ENCODE results near the gene GPI.

Gene GPI

DNA sequence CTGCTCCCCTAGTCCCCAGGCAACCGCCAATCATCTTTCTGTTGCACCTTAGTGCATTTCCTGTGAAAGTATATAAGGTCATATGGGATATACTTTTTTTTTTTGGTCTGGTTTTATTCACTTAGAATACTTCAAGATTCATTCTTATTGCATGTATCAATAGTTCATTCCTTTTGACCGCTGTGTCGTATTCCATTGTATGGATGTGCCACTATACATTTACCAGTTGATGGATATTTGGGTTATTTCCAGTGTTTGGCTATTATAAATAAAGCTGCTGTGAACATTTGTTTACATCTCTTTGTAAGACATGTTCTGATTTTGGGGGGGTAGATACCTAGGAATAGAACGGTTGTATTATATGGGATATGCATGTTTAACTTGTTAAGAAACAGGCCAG, 53.3 kb downstream of the GPI start:
- H3K36me3 ChIP-seq (ENCODE audit: control insufficient read depth, low read length): peaks cover 71% of the 10 kb centered on the region

DNA sequence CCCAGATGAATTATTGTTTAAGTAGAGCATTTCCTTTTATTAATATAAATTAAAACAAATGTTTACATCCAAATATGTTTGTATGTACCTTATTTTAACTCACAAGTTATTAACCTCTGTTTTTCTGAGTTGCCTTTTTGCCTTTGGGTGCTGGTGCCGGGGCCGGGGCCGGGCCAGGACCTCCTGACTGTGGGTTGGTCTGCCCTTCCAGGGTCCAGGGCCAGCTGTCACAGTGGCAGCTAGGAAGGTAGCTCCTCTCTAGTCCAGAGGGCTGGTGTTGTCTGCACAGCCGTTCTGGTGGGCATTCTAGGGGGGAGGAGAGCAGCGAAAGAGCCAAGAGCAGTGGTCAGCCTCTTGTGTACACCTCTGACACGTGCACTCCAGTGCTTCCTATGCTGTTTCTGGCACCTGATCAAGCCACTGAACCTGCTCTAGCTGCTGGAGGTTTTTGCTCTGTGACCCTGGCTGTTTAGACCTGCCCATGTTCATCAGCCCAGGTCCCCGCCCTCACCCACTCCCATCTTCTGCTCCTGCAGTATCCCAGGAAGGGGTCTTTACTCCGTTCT, 61.2 kb downstream of the GPI start:
- no peak for TF ChIP-seq EZH2phosphoT487 (IDR thresholded peaks at IDR 0.05; ENCODE audit: borderline replicate concordance, low read length)
- TF ChIP-seq, protein P1, sequence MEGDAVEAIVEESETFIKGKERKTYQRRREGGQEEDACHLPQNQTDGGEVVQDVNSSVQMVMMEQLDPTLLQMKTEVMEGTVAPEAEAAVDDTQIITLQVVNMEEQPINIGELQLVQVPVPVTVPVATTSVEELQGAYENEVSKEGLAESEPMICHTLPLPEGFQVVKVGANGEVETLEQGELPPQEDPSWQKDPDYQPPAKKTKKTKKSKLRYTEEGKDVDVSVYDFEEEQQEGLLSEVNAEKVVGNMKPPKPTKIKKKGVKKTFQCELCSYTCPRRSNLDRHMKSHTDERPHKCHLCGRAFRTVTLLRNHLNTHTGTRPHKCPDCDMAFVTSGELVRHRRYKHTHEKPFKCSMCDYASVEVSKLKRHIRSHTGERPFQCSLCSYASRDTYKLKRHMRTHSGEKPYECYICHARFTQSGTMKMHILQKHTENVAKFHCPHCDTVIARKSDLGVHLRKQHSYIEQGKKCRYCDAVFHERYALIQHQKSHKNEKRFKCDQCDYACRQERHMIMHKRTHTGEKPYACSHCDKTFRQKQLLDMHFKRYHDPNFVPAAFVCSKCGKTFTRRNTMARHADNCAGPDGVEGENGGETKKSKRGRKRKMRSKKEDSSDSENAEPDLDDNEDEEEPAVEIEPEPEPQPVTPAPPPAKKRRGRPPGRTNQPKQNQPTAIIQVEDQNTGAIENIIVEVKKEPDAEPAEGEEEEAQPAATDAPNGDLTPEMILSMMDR (IDR thresholded peaks at IDR 0.05; ENCODE audit: low read depth, low read length, poor library complexity, severe bottlenecking): no peak
- Histone ChIP-seq H3K27me3 (ENCODE audit: control insufficient read depth, low read length) (no peaks in the 10 kb centered on the region), H4K20me1 (ENCODE audit: control insufficient read depth, insufficient read depth, low read depth, low read length) (peaks cover 15% of the 10 kb centered on the region)

More for the DNA sequence above, 53.3 kb downstream of the GPI start:
- Histone ChIP-seq H3K27me3 (ENCODE audit: control insufficient read depth, low read length) (no peaks in the 10 kb centered on the region), H3K4me1 (ENCODE audit: control insufficient read depth, low read length) (no peaks in the 10 kb centered on the region), H3K79me2 (ENCODE audit: control insufficient read depth, low read length) (peaks cover 20% of the 10 kb centered on the region), H3K9me3 (ENCODE audit: control insufficient read depth, insufficient read depth, low read length) (no peaks in the 10 kb centered on the region), H3K9me2 (replicated peaks; ENCODE audit: control insufficient read depth, low read length) (no peaks in the 10 kb centered on the region), H3K4me3 (ENCODE audit: low read length) (no peak overlapping the region), H3K4me2 (ENCODE audit: low read length) (no peak overlapping the region), H3F3A (ENCODE audit: control insufficient read depth, insufficient read depth) (no peaks in the 10 kb centered on the region), H4K20me1 (ENCODE audit: control insufficient read depth, insufficient read depth, low read depth, low read length) (no peaks in the 10 kb centered on the region), H3K27ac (ENCODE audit: low read depth, low read length) (no peak overlapping the region)
- TF ChIP-seq, protein P1 (IDR thresholded peaks at IDR 0.05; ENCODE audit: low read depth, low read length, poor library complexity, severe bottlenecking): no peak
- TF ChIP-seq EZH2phosphoT487 (IDR thresholded peaks at IDR 0.05; ENCODE audit: borderline replicate concordance, low read length): no peak

DNA sequence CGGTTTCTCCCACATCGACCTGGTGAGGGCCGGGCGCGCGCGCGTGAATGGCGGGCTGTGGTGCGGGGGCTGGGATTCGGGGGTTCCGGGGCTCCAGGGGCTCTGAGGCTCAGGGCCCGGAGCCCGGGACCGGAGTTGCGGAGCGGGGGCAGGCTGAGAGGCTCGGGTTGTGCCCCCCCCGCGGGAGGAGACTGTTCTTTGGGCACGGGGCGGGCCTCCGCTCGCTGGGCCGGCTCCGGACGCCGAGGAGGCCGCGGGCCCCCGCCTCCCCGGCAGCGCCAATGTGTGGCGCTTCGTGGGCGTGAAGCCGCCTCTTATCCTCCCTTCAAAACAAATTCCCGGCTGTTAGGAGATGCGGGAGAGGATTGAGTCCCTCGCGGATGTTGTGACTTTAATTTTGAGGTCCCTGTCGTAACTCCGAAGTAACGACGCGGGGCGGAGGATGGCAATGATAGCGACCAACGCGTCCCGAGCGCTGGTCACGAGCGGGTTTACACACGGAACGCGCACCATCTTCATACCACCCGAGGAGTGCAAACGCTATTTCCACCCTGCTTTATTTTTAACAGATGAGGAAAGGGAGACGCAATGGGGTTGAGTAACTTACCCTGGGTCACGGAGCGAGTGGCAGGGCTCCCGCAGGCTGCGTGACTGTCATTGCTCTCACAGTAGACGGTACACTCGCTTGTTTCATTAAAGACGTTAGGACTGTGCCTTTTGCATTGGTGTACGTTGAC, 63.7 kb downstream of the GPI start:
- Histone ChIP-seq H3K4me2 (ENCODE audit: low read length) (peak overlapping the region; percentile 83), H3K9me3 (ENCODE audit: control insufficient read depth, insufficient read depth, low read length) (no peaks in the 10 kb centered on the region), H3K27ac (ENCODE audit: low read depth, low read length) (peak overlapping the region; percentile 66), H3K4me3 (ENCODE audit: low read length) (peak overlapping the region; percentile 92), H3K27me3 (ENCODE audit: control insufficient read depth, low read length) (no peaks in the 10 kb centered on the region), H3K36me3 (ENCODE audit: control insufficient read depth, low read length) (peaks cover 67% of the 10 kb centered on the region), H4K20me1 (ENCODE audit: control insufficient read depth, insufficient read depth, low read depth, low read length) (peaks cover 37% of the 10 kb centered on the region), H3K79me2 (ENCODE audit: control insufficient read depth, low read length) (peaks cover 61% of the 10 kb centered on the region), H3K9me2 (replicated peaks; ENCODE audit: control insufficient read depth, low read length) (no peaks in the 10 kb centered on the region), H3K4me1 (ENCODE audit: control insufficient read depth, low read length) (peaks cover 30% of the 10 kb centered on the region), H3F3A (ENCODE audit: control insufficient read depth, insufficient read depth) (peaks cover 22% of the 10 kb centered on the region)
- TF ChIP-seq, protein P1 (IDR thresholded peaks at IDR 0.05; ENCODE audit: low read depth, low read length, poor library complexity, severe bottlenecking): no peak
- TF ChIP-seq EZH2phosphoT487 (IDR thresholded peaks at IDR 0.05; ENCODE audit: borderline replicate concordance, low read length): no peak

More for the DNA sequence above, 61.2 kb downstream of the GPI start:
- no peaks in the 10 kb centered on the region for H3K9me2 ChIP-seq (replicated peaks; ENCODE audit: control insufficient read depth, low read length)
- no peaks in the 10 kb centered on the region for H3K9me3 ChIP-seq (ENCODE audit: control insufficient read depth, insufficient read depth, low read length)
- no peak overlapping the region for H3K27ac ChIP-seq (ENCODE audit: low read depth, low read length)
- H3K36me3 ChIP-seq (ENCODE audit: control insufficient read depth, low read length): peaks cover 52% of the 10 kb centered on the region
- peaks cover 22% of the 10 kb centered on the region for H3F3A ChIP-seq (ENCODE audit: control insufficient read depth, insufficient read depth)
- H3K4me1 ChIP-seq (ENCODE audit: control insufficient read depth, low read length): peaks cover 24% of the 10 kb centered on the region
- H3K4me2 ChIP-seq (ENCODE audit: low read length): no peak overlapping the region
- H3K79me2 ChIP-seq (ENCODE audit: control insufficient read depth, low read length): peaks cover 36% of the 10 kb centered on the region
- H3K4me3 ChIP-seq (ENCODE audit: low read length): no peak overlapping the region

Measured in DOHH2 (cell line).